Daoy (cell line): ENCODE measurements around the gene ZDHHC14. TPM values are rescaled to one million over a fixed set of nuclear protein-coding genes. Genes with fewer than 3 reads are reported as not detected.

Experiments
- DNase-seq: peaks from one replicate; pipeline ENCODE4 v3.0.0-alpha.2; 2015; ENCODE audit warnings: low read depth
- total RNA-seq: library from RNA; depleted of rRNA; stranded (reverse); fragments of >200 nt; shearing (Covaris generic); gene quantifications from 2 replicates; pipeline ENCODE4 v1.2.3, GENCODE V29; 2014

Gene ZDHHC14
- total RNA-seq, 1 experiment from 2014 or later = 12.2 TPM

- no peak for DNase-seq
Measured at GRCh38 chr6:157615951-157616350, 235.0 kb downstream of the ZDHHC14 start.

DNA sequence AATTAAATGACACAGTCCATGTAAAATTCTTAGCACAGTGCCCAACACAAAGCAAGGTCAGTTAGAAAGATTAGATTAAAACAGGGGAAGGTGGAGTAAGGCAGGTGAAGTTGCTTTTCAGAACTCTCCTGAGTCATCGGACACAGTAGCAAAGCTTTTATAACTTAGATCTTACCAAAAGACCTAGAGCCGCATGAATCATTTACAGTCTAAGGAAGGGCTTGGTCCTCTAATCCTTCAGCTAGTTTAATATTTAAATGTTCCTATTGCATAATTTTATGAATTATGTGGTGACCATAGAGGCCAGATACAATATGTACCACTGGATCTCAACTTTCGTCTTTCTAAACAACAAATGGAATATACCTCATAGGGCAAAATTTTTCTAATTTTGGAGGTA is 240.0 kb downstream of the ZDHHC14 start:
- no peak for DNase-seq

DNA sequence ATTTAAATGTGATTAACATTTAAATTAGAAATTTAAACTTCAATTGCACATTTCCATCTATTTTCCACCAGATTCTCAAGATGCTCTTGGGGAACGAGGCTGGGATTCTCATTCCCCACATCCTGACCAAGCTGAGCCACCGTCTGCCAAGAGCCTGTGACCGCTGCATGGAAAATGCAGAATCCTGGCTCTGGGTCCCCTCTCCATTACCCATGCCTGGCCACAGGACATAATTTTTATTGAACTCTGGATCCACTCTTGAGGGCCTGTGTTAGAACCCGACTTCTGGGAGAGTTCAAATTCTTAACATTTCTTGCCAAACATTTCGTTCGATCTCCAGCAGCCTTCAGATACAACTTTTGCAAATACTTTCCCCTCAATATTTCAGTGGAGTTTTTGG is 240.4 kb downstream of the ZDHHC14 start:
- no peak for DNase-seq

DNA sequence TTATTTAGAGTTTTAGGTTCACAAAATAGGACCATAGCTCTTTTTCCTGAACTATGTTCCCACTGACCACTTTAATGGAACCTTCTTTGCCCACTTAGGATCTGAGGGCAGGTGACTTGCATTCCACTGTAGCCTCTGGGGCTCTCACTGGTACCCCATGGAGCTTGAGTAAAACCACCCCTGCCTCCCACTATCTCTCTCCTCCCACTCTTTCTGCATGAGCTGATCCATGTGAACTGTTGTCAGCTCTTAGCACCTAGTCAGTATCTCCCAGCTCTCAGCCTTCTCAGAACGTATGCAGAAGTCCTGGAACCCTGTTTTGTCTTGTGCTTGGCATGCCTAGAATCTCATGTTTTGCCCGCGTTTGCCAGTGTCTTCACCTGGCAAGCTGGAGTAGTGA is 241.4 kb downstream of the ZDHHC14 start:
- DNase-seq = no peak

DNA sequence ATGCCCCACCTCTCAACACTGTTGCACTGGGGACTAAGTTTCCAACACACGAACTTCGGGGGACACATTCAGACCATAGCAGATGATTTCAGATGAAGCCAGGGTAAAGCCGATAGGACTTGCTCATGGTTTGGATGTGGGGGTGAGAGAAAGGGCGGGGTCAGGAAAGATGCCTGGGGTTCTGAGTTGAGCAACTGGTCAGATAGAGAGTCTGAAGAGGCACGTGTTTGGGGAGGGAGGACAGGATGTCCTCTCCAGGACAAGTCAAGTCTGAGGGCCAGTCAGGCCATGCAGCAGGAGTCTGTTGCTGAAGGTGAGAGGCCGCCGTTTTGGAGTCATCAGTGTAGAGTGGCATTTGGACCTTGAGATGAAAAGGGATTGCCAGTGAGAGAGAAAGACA is 244.1 kb downstream of the ZDHHC14 start:
- no peak for DNase-seq

DNA sequence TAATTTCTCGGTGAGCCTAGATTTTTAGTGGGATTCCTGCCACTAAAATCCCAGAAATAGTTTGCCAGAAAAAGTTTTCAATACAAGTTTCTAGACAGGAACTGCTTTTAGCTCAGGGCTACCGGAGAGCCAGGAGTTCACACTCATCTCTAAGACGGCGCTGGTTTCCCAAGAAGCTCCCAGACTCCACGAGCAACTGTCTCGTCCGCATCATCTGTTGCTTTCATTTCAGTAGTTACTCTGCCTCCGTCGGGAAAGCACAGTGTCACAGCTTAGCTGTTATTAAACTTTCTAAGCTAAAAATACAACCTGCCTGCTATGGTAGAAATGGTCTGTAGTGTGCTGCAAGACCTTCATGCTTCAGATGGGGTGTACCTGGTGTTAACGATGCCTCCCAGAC is 244.8 kb downstream of the ZDHHC14 start:
- DNase-seq = no peak

DNA sequence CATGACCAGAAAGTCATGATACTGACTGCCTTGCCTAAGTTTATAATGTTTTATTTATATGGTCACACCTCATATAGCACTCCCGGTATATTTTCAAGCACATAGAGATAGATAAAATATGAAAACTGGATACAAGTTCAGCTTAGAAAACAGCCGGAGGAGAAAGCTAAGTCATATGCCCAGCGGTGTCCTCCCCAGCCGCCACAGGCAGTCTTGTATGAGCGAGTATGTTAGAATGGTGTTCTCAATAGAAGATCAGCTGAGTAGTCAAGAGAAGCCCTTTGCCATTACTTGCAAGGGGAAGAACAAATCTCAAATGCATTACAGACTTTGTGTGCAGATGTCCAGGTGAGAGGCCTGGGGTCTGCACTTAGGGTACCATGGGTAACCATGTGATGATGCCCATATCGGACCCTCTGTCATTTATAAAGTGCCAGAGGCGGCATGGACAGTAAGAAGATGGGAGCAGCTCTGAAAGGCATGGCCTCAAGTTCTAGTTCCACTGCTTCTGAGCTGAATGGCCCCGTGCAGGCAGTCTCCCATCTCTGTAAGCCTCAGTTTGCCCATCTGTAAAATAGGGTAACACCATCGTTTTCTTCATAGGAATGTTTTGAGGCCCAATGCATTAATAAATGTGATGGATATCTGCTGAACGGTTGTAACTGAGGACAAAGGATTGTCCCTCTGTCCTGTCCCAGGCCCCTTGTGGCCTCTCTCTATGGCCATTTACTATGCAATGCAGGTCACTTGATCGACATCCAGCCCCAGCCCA is 246.4 kb downstream of the ZDHHC14 start:
- DNase-seq = no peak

DNA sequence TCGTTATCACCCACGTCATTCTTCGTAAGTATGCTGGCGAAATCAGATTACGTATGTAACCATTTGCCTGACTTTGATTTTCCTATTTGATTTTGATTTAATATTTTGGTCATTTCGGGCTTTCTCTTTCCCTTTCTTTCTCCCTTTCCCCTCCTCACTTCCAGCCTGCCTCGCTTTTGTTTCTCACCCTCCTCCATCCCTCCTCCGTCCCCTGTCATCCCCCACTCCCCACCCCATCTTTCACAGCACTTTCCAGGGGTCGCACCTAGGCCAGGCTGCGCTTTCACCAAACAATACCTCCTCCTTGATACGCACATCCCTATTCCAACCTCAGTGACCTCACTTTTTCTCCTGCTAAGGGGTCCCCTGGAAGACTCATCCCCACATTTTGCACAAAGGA is 247.5 kb downstream of the ZDHHC14 start:
- DNase-seq = no peak

DNA sequence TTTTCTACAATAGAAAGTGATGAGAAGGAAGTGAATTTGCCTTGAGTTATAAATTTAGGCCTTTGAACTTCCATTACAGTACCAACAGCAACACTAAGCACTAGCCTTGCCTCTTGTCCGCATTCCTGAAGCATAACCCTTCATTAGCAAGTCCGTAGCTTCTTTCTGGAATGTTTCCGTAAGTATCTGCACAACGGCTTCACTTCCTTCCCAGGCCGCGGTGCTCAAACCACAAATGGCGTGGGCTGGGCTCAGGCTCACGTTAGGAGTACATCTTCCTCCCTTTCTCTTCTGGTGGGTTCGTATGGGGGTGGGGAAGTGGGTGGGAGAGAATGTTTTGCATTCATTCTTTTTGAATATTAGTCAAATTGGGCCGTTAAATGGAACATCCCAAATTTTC is 248.2 kb downstream of the ZDHHC14 start:
- DNase-seq = peak; percentile 65

DNA sequence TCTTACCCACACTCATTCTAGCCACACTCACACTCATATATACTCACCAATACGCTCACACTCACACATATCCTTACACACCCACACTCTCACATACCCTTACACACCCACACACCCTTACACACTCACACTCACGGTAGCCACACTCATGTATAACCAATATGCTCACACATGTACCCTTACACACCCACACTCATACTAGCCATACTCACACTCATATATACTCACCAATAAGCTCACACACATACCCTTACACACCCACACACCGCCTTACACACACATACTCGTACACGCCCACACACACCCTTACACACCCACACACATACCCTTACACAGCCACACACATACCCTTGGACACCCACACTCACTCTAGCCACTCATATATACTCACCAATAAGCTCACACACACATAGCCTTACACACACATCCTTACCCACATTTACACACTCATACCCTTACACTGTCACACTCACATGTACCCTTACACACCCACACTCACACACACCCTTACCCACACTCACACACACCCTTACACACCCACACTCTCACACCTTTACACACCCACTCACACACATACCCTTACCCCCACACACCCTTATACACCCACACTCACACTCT is 249.6 kb downstream of the ZDHHC14 start:
- no peak for DNase-seq

DNA sequence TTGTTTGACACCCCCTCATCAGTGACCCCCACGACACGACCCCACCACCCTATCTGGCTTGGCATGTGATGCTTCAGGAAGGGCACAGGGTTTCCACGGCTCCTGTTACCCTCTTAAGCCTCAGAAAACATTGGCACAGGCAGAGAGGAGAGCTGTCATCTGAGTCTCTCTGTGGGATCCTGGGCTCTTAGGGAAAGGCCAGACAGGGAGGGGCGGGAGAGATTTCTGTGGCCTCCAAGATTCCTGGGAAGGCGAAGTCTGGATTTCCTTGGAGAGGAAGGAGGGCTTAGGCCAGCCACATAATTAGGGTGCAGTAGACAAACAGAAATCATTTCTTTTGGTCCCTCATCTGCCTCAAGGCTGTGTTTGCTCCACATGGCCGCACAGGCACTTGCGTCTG is 250.4 kb downstream of the ZDHHC14 start:
- peak; percentile 23 for DNase-seq

DNA sequence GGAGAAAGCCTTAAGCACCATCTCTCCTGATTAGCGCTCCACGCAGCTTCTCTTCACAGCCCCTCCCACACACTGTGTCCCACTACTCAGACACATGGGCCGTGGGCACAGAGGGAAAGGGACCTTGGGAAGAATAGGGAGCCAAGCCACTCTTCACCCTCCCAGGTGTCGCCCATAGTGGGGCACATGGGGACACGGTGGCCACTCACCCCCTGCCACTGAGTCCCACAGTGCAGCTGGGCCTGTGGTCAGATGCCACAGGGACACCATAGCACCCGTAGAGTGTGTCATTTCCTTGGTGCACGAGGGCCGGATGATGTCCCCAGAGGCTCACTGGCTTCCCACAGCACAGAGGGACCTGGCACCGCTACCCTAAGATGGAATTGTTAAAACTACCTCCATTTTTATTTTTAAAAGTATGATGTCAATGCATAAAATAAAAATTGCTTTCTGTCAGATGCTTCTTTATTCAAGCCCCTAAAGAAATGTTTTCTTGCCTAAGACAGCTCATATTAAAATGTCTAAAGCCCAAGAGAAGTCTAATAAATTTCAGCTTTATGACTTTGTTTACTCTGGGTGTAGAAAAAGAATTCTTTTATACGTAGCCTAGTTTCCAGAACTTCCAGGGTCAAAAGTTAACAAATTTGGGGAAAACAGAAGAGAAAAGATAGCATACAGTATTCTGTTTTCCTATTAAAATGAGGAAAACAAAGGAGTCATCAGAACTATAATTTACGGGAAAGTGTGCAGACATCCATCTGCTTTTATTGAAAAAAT is 251.0 kb downstream of the ZDHHC14 start:
- no peak for DNase-seq

- DNase-seq = peak; percentile 54
Measured at GRCh38 chr6:157632821-157633220, 251.8 kb downstream of the ZDHHC14 start.

GRCh38 chr6:157634546-157634945 is 253.6 kb downstream of the ZDHHC14 start:
- DNase-seq = no peak

- no peak for DNase-seq
Measured at GRCh38 chr6:157635388-157636244, 254.6 kb downstream of the ZDHHC14 start.

GRCh38 chr6:157637516-157637915 is 256.5 kb downstream of the ZDHHC14 start:
- no peak for DNase-seq

GRCh38 chr6:157637941-157638662 is 257.1 kb downstream of the ZDHHC14 start:
- no peak for DNase-seq

DNA sequence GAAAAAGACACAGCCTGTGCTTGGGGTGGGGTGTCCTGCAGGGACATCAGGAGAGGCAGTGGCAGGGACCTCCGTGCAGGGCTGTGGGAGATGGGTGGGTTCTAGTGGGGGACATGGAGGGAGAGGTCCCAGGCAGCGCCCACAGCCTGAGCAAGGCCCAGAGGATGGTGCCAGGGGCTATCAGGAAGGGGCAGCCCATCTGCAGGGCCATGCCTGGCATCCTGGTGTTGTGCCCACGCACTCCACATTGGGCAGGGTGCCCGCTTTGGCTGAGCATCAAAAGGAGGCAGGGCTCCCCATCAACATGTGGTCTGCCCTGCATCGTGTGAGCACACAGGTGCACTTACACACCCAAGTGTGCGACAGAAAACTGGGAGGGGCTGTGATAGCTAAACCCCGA is 257.8 kb downstream of the ZDHHC14 start:
- DNase-seq = no peak

- no peak for DNase-seq
Measured at GRCh38 chr6:157640746-157641451, 259.9 kb downstream of the ZDHHC14 start.

DNA sequence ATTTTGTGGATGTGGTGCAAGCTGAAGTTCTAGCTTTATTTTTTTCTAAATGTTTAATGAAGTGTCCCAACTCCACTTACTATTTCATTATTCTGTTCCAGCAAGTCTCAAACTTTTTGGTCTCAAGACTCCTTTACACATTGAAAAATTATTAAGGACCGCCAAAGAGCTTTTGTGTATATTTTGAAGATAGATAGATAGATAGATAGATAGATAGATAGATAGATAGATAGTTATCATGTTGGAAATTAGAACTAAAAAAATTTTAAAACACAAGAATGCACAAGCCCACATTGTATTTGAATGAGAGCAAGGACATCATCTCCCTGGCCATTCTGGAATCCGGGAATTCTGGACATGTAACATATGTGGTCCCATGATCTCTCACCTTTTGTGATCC is 260.8 kb downstream of the ZDHHC14 start:
- DNase-seq = no peak

DNA sequence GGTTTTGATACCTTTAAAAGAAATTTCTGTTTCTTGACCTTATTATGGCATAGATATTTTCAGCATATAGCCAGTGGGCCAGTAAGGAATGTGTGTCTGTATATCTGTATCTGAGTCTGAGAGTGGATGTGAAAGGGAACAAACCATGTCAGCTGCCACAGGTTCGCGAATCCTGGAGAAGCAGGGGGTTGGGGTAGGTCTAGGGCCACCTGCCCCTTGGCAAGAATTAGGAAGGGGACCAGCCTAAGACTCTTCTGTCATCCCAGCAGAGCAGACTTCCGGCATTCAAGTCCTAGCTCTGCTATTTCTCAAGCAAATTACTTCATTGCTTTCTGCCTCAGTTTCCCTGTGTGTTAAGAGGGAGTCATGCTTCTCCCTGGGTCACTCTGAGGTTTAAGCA is 261.7 kb downstream of the ZDHHC14 start:
- no peak for DNase-seq
